Mesenchymal stem cell (in vitro differentiated cells and primary cell): Measurements from ENCODE around the gene SLC2A1.

ENCODE experiments used
- DNase-seq: peaks from one replicate; pipeline ENCODE4 v3.0.0-alpha.2; 2013
- H2AFZ ChIP-seq: one replicate; pipeline ENCODE4 v1.6.1; 2013; ENCODE audit warnings: low read depth, mild to moderate bottlenecking, control low read depth, inconsistent platforms, low read length, moderate library complexity
- H2AK5ac ChIP-seq: 2 replicates; pipeline ENCODE4 v1.6.1; 2013; ENCODE audit warnings: low read length, moderate library complexity, mild to moderate bottlenecking, inconsistent platforms; ENCODE audit not compliant: severe bottlenecking
- H2BK120ac ChIP-seq: one replicate; pipeline ENCODE4 v1.6.1; 2013; ENCODE audit warnings: low read depth, mild to moderate bottlenecking, inconsistent platforms, low read length, moderate library complexity
- H2BK12ac ChIP-seq, 2 experiments: one replicate each; pipeline ENCODE4 v1.6.1; 2013; ENCODE audit warnings: inconsistent platforms in 2 of 2, low read length in 2 of 2, mild to moderate bottlenecking in 2 of 2, moderate library complexity in 2 of 2, control low read depth in 1 of 2
- H2BK15ac ChIP-seq: one replicate; pipeline ENCODE4 v1.6.1; 2013; ENCODE audit warnings: mild to moderate bottlenecking, low read depth, inconsistent platforms; ENCODE audit not compliant: poor library complexity, severe bottlenecking
- H2BK5ac ChIP-seq: 2 replicates; pipeline ENCODE4 v1.6.1; 2013; ENCODE audit warnings: low read depth, mild to moderate bottlenecking, low read length, control low read depth, inconsistent platforms; ENCODE audit not compliant: poor library complexity, severe bottlenecking
- H3K14ac ChIP-seq, 2 experiments: one replicate each; pipeline ENCODE4 v1.6.1; 2013; ENCODE audit warnings: inconsistent platforms in 2 of 2, low read length in 2 of 2, control low read depth in 1 of 2, mild to moderate bottlenecking in 1 of 2, moderate library complexity in 1 of 2
- H3K18ac ChIP-seq, 2 experiments: one replicate each; pipeline ENCODE4 v1.6.1; 2013; ENCODE audit warnings: inconsistent platforms in 2 of 2, low read length in 2 of 2, control low read depth in 1 of 2, low read depth in 1 of 2, mild to moderate bottlenecking in 1 of 2
- H3K23ac ChIP-seq, 2 experiments: one replicate each; pipeline ENCODE4 v1.6.1; 2013; ENCODE audit warnings: inconsistent platforms in 2 of 2, low read length in 2 of 2, mild to moderate bottlenecking in 2 of 2, moderate library complexity in 2 of 2, control low read depth in 1 of 2
- H3K27ac ChIP-seq: 2 replicates; pipeline ENCODE4 v1.5.1; 2013; ENCODE audit warnings: mild to moderate bottlenecking, moderate library complexity, low read length, control low read depth, inconsistent platforms; ENCODE audit not compliant: poor library complexity, severe bottlenecking
- H3K27me3 ChIP-seq, 2 experiments: 2 replicates each; pipeline versions ENCODE4 v1.6.1 to v1.7.0; 2013; ENCODE audit warnings: low read length in 2 of 2, mild to moderate bottlenecking in 2 of 2, moderate library complexity in 2 of 2, control low read depth in 1 of 2, inconsistent platforms in 1 of 2; ENCODE audit not compliant: control insufficient read depth in 1 of 2, insufficient read depth in 1 of 2
- H3K36me3 ChIP-seq, 2 experiments: 2 replicates each; pipeline versions ENCODE4 v1.6.1 to v1.7.0; 2013; ENCODE audit warnings: low read length in 2 of 2, control low read depth in 1 of 2, inconsistent platforms in 1 of 2, low read depth in 1 of 2, mild to moderate bottlenecking in 1 of 2; ENCODE audit not compliant: insufficient read depth in 2 of 2, control insufficient read depth in 1 of 2
- H3K4ac ChIP-seq, 2 experiments: one replicate each; pipeline ENCODE4 v1.6.1; 2013; ENCODE audit warnings: inconsistent platforms in 2 of 2, low read length in 2 of 2, mild to moderate bottlenecking in 2 of 2, moderate library complexity in 2 of 2, control low read depth in 1 of 2, low read depth in 1 of 2
- H3K4me1 ChIP-seq: 2 replicates; pipeline ENCODE4 v1.6.1; 2013; ENCODE audit warnings: low read depth, low read length, control low read depth; ENCODE audit not compliant: control insufficient read depth, insufficient read depth
- H3K4me2 ChIP-seq: 2 replicates; pipeline ENCODE4 v1.6.1; 2013; ENCODE audit warnings: low read length, mild to moderate bottlenecking, inconsistent platforms; ENCODE audit not compliant: poor library complexity, severe bottlenecking
- H3K4me3 ChIP-seq, 2 experiments: 2 replicates each; pipeline versions ENCODE4 v1.5.1 to v1.7.0; 2013; ENCODE audit warnings: low read length in 2 of 2, mild to moderate bottlenecking in 2 of 2, control low read depth in 1 of 2, low read depth in 1 of 2; ENCODE audit not compliant: insufficient read depth in 1 of 2
- H3K79me1 ChIP-seq: replicated peaks from 2 replicates; pipeline ENCODE4 v1.6.1; 2013; ENCODE audit warnings: mild to moderate bottlenecking, control low read depth, low read length, inconsistent platforms; ENCODE audit not compliant: poor library complexity, severe bottlenecking
- H3K9ac ChIP-seq: 2 replicates; pipeline ENCODE4 v1.7.0; 2013; ENCODE audit warnings: mild to moderate bottlenecking, low read length, moderate library complexity
- H3K9me3 ChIP-seq: 2 replicates; pipeline ENCODE4 v1.7.0; 2013; ENCODE audit warnings: mild to moderate bottlenecking, low read length; ENCODE audit not compliant: control insufficient read depth
- H4K8ac ChIP-seq: one replicate; pipeline ENCODE4 v1.6.1; 2013; ENCODE audit warnings: inconsistent platforms, mild to moderate bottlenecking, low read length, moderate library complexity
- H4K91ac ChIP-seq: one replicate; pipeline ENCODE4 v1.6.1; 2013; ENCODE audit warnings: mild to moderate bottlenecking, low read length, inconsistent platforms
- WGBS: methylation state at CpG from one replicate; pipeline ENCODE4 v1.1.7; 2013; ENCODE audit warnings: mixed read lengths; 5-methylcytosine and 5-hydroxymethylcytosine counted together

SLC2A1 gene

DNA sequence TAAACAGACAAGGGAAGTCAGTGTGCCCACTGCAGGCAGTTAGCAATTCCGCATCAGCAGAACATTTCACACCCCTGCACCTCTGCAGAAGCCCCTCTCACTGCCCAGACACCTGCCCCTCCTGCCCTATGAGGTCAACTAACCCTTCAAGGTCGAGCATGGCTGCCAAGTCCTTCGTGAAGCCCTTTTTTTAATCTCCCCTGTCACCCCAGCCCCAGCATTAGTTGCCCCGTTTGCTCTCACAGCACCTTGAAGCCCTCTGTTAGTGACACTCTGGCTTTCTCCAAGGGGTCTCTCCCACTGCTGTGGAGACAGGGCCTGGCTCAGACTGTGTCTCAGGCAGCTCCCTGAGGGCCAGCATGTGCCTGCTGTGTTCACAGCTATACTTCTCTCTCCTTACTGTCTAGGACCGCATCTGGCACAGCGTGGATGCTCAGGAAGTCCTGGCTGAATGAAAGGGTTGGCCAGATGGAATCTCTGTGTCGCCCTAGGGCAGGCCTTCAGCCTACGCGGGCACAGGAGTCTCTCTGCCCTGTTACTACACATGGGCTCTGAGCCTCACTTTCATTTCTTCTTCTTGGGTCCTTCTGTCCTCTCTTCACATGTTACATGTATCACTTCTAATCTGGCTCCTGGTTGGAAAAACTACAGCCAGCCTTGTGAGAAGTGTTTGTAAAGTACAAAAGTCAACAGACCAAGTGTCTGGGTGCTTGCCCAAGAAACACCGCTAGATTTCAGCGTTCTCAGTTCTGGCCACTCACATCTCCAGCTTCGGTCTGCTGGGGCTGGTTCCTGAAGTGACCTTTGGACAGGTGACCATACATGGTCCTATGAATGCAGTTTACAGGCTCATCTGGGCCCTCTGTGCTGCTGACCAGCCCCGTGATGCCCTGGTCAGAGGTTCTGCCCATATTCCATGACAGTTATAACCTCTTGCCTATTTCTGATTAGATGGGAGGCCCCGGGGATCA lies 19.7 kb downstream of the SLC2A1 start:
- DNase-seq = no peak
- Histone ChIP-seq H3K4me1 (peaks cover 66% of the 10 kb centered on the region), H3K27ac (no peak overlapping the region), H3K9me3 (no peaks in the 10 kb centered on the region), H3K79me1 (peaks cover 35% of the 10 kb centered on the region), H2BK12ac (peak overlapping the region; percentile 47 to 90), H2BK120ac (peak overlapping the region; percentile 90), H2BK15ac (peak overlapping the region; percentile 29), H3K4me2 (no peak overlapping the region), H4K8ac (no peak overlapping the region), H3K9ac (no peak overlapping the region), H3K4me3 (no peak overlapping the region), H3K27me3 (no peaks in the 10 kb centered on the region), H2AK5ac (peak overlapping the region; percentile 63), H4K91ac (peak overlapping the region; percentile 14), H3K36me3 (peaks cover 0 to 79% of the 10 kb centered on the region in 2 experiments), H3K14ac (no peak overlapping the region), H3K4ac (peak overlapping the region in 1 of 2 experiments; percentile 59), H3K23ac (no peak overlapping the region), H2BK5ac (no peak overlapping the region), H2AFZ (no peak overlapping the region), H3K18ac (peak overlapping the region; percentile 32 to 53)
- WGBS = 96% methylated on average over 14 of the region's 14 CpGs

DNA sequence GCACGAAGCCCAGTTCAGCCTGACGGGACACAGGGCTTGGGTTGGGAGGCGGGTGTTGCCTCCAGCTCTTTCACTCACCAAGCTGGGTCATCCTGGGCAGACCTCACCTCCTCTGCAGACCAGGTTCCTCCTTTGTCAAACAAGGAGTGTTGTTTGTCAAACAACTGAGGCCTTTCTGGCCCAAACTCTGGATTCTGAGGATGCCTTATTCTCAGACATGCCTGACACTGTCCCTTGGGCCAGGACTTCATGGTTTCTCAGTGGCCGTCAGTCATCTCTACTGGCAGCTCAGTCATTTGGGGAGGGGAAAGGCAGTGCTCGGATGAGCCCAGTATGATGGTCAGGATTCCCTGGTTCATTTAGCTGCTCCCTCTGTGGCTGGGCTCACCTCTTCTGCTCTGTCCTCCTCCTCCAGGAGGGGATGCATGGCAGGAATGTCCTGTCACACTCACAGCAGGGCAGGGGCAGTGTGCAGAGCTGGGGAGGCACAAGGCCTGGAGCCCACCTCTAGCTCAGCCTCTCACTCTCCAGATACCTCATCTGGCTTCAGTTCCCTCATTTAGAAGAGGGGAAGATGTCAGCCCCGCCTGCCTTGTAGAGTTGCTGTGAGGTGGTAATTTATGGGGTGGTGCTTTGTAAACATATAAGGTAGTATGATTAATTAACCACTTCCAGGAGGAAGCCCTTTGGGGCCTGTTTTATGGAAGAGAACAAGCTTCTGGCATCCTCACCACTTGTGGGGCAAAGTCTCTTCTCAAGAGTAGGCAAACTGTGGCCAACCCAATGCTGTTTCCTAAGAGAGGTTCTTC lies 20.6 kb downstream of the SLC2A1 start:
- 85% methylated on average over 6 of the region's 6 CpGs for WGBS
- H3K14ac ChIP-seq = peak overlapping the region in 1 of 2 experiments; percentile 31

DNA sequence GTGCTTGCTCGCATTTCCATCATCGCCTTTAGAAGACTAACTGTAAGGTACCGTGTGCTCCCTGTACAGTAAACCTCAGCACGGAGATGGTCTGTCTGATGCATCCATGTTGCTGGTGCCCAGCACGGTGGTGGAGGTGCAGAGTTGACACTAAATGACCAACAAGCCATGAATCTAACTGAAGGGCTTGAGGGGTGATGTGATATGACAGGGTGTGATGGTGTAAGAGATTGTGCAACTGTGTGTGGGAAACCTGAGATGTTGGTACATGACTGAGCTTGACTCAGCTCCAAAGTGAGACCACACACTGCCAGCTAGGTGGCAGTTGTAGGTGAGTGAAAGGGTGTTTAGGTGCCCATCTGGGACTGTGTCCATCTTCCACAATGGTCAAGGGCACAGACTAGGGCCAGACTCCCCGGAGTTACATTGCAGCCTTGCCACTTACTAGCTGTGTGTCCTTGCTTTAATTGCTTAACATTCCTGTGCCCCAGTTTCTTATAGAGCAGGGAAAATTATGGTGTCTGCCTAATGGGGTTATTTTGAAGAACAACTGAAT lies 21.4 kb downstream of the SLC2A1 start:
- no peak overlapping the region for H2BK120ac ChIP-seq
- peak overlapping the region; percentile 5 for H4K8ac ChIP-seq
- DNase-seq = peak; percentile 73
- peak overlapping the region; percentile 72 for H4K91ac ChIP-seq
- H3K36me3 ChIP-seq = peaks cover 0 to 82% of the 10 kb centered on the region in 2 experiments
- H2BK15ac ChIP-seq = no peak overlapping the region
- peaks cover 64% of the 10 kb centered on the region for H3K4me1 ChIP-seq
- H2BK12ac ChIP-seq = peak overlapping the region in 1 of 2 experiments; percentile 28
- no peaks in the 10 kb centered on the region for H3K27me3 ChIP-seq
- no peak overlapping the region for H3K27ac ChIP-seq
- H3K79me1 ChIP-seq = peaks cover 35% of the 10 kb centered on the region
- H3K18ac ChIP-seq = peak overlapping the region in 1 of 2 experiments; percentile 13
- no peak overlapping the region for H2AFZ ChIP-seq
- H3K4me2 ChIP-seq = no peak overlapping the region
- H3K9ac ChIP-seq = no peak overlapping the region
- H3K14ac ChIP-seq = peak overlapping the region in 1 of 2 experiments; percentile 64
- H2AK5ac ChIP-seq = peak overlapping the region; percentile 4
- no peaks in the 10 kb centered on the region for H3K9me3 ChIP-seq
- no peak overlapping the region for H3K4me3 ChIP-seq
- H2BK5ac ChIP-seq = no peak overlapping the region
- H3K4ac ChIP-seq = peak overlapping the region in 1 of 2 experiments; percentile 9
- no peak overlapping the region for H3K23ac ChIP-seq
- WGBS = 93% methylated on average over 6 of the region's 6 CpGs

More for the DNA sequence above, 20.6 kb downstream of the SLC2A1 start:
- Histone ChIP-seq H3K79me1 (peaks cover 38% of the 10 kb centered on the region), H3K4me2 (no peak overlapping the region), H3K4me3 (no peak overlapping the region), H3K4ac (peak overlapping the region in 1 of 2 experiments; percentile 2), H3K9me3 (no peaks in the 10 kb centered on the region), H3K23ac (no peak overlapping the region), H2AFZ (no peak overlapping the region), H3K27ac (peak overlapping the region; percentile 19), H2BK5ac (no peak overlapping the region), H2BK15ac (peak overlapping the region; percentile 41), H4K8ac (no peak overlapping the region), H4K91ac (peak overlapping the region; percentile 55), H3K18ac (peak overlapping the region in 1 of 2 experiments; percentile 51), H3K27me3 (no peaks in the 10 kb centered on the region), H2AK5ac (no peak overlapping the region), H2BK12ac (peak overlapping the region in 1 of 2 experiments; percentile 65), H3K36me3 (peaks cover 0 to 82% of the 10 kb centered on the region in 2 experiments), H3K4me1 (peaks cover 64% of the 10 kb centered on the region), H2BK120ac (peak overlapping the region; percentile 90), H3K9ac (no peak overlapping the region)
- no peak for DNase-seq
